ENCODE measurements around the gene KLF3.

DNA sequence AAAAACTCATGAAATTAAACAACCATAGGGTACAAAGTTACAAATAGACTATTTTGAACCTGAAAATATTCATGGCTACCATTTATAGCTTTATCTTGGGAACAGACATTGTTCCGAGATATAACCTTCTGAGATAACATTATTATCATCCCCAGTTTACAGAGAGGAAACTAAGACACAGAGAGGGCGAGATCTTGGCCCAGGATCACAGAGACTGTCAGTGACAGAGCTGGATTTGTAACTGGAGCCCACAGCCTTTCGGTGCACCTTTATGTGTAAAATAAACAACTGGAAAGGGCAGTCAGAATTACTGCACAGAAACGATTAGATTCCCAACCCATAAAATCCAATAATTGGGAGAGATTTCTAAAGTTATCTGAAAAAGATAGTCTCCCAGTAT is 28.4 kb downstream of the KLF3 start:
- TF ChIP-seq, protein P1, sequence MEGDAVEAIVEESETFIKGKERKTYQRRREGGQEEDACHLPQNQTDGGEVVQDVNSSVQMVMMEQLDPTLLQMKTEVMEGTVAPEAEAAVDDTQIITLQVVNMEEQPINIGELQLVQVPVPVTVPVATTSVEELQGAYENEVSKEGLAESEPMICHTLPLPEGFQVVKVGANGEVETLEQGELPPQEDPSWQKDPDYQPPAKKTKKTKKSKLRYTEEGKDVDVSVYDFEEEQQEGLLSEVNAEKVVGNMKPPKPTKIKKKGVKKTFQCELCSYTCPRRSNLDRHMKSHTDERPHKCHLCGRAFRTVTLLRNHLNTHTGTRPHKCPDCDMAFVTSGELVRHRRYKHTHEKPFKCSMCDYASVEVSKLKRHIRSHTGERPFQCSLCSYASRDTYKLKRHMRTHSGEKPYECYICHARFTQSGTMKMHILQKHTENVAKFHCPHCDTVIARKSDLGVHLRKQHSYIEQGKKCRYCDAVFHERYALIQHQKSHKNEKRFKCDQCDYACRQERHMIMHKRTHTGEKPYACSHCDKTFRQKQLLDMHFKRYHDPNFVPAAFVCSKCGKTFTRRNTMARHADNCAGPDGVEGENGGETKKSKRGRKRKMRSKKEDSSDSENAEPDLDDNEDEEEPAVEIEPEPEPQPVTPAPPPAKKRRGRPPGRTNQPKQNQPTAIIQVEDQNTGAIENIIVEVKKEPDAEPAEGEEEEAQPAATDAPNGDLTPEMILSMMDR (IDR thresholded peaks at IDR 0.05), result no peak
- no peak for TF ChIP-seq POLR2A (IDR thresholded peaks at IDR 0.05)

All from heart left ventricle (tissue), 13 donors.